ENCODE measurements around the gene SHKBP1. TPM values are rescaled to one million over a fixed set of nuclear protein-coding genes. Genes with fewer than 3 reads are reported as not detected.

The SHKBP1 gene
- total and polyA plus RNA-seq, 9 of the 15 experiments (the other 6 are each of a cell fraction or from before 2014, with no cell fraction given) = 1.2 to 58.1 (median 22.3) TPM

- TF ChIP-seq STAT5B (CRISPR knock-in tag; IDR thresholded peaks at IDR 0.05) = no peak
- peak in 1 of 2 experiments; percentile 45; a peak in 1 of 4 replicates for TF ChIP-seq RCOR1 (IDR thresholded peaks at IDR 0.05; ENCODE audit: borderline replicate concordance in 1 of 2, low read depth in 2 of 2, low read length in 2 of 2)
- TF ChIP-seq ASH1L (IDR thresholded peaks at IDR 0.05; ENCODE audit: borderline replicate concordance, low read depth, partially characterized antibody) = no peak
- TF ChIP-seq BDP1 (IDR thresholded peaks at IDR 0.05; ENCODE audit: insufficient read depth, insufficient read length) = no peak
- peak; percentile 58; the same call in 1 of the 2 replicates for TF ChIP-seq POLR2G (IDR thresholded peaks at IDR 0.05; ENCODE audit: low read depth, low read length)
- TF ChIP-seq, protein P1, sequence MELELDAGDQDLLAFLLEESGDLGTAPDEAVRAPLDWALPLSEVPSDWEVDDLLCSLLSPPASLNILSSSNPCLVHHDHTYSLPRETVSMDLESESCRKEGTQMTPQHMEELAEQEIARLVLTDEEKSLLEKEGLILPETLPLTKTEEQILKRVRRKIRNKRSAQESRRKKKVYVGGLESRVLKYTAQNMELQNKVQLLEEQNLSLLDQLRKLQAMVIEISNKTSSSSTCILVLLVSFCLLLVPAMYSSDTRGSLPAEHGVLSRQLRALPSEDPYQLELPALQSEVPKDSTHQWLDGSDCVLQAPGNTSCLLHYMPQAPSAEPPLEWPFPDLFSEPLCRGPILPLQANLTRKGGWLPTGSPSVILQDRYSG (tag; conservative IDR thresholded peaks at IDR 0.05; ENCODE audit: low read depth) = no peak
- 0 out of 2 replicates have a peak, but pooled peaks have one; percentile 38 for TF ChIP-seq NR2C2 (CRISPR knock-in tag; IDR thresholded peaks at IDR 0.05)
- no peak for TF ChIP-seq NR2C2 (tag; IDR thresholded peaks at IDR 0.05)
- no peak for TF ChIP-seq RAD21 (CRISPR knock-in tag; conservative IDR thresholded peaks at IDR 0.05 in 1 of 2, IDR thresholded peaks at IDR 0.05 in 1 of 2)
- TF ChIP-seq ZFPM2 (CRISPR knock-in tag; IDR thresholded peaks at IDR 0.05) = no peak
Measured at GRCh38 chr19:40627486-40628279, 51.0 kb downstream of the SHKBP1 start (continued).

Measured in K562 (cell line).